GM12801 (cell line): ENCODE measurements around the gene NUDT6.

Experiments
- CTCF ChIP-seq: IDR thresholded peaks from one replicate; pipeline ENCODE4 v1.5.1; 2011; ENCODE audit warnings: control low read depth; ENCODE audit not compliant: insufficient read length; ENCODE audit errors: extremely low read depth

Gene NUDT6

GRCh38 chr4:122889726-122890125 is 32.7 kb downstream of the NUDT6 start:
- TF ChIP-seq CTCF, result no peak

GRCh38 chr4:122884499-122884898 is 37.9 kb downstream of the NUDT6 start:
- no peak for TF ChIP-seq CTCF

- no peak for TF ChIP-seq CTCF
These were observed 39.3 kb downstream of the NUDT6 start for GRCh38 chr4:122882857-122883735.

GRCh38 chr4:122879001-122879400 is 43.4 kb downstream of the NUDT6 start:
- TF ChIP-seq CTCF, result no peak

- no peak for TF ChIP-seq CTCF
These were observed 45.9 kb downstream of the NUDT6 start for GRCh38 chr4:122876456-122876855.

- no peak for TF ChIP-seq CTCF
These were observed 46.4 kb downstream of the NUDT6 start for GRCh38 chr4:122875949-122876348.

GRCh38 chr4:122873821-122874593 is 48.4 kb downstream of the NUDT6 start:
- no peak for TF ChIP-seq CTCF
